Suprapubic skin (tissue), 3 donors: ENCODE measurements around the gene KRTAP9-4.

Experiments
- CTCF ChIP-seq, 2 donors: fragments of 200-600 bp in 1 of 2; fragments of 450-650 bp in 1 of 2; sonication (generic) in 1 of 2; IDR thresholded peaks; one replicate each; pipeline ENCODE4 v1.5.1; 2016 to 2019; ENCODE audit warnings: antibody characterized with exemption in 2 of 2, mild to moderate bottlenecking in 1 of 2, moderate library complexity in 1 of 2
- EP300 ChIP-seq: sonication (generic); formaldehyde crosslinking; IDR thresholded peaks from one replicate; pipeline ENCODE4 v1.6.1; 2017; ENCODE audit warnings: antibody characterized with exemption
- POLR2A ChIP-seq, 2 donors: fragments of 450-650 bp; IDR thresholded peaks; one replicate each; pipeline ENCODE4 v1.6.1; 2017; ENCODE audit warnings: antibody characterized with exemption in 2 of 2, mild to moderate bottlenecking in 2 of 2, moderate library complexity in 2 of 2

GRCh38 chr17:41284546-41284945, 35.1 kb downstream of the KRTAP9-4 start:
- TF ChIP-seq EP300 (no peak), CTCF (IDR thresholded peaks at IDR 0.05) (no peak), POLR2A (IDR thresholded peaks at IDR 0.05) (no peak)
